ENCODE results near the gene FLRT2.

DNA sequence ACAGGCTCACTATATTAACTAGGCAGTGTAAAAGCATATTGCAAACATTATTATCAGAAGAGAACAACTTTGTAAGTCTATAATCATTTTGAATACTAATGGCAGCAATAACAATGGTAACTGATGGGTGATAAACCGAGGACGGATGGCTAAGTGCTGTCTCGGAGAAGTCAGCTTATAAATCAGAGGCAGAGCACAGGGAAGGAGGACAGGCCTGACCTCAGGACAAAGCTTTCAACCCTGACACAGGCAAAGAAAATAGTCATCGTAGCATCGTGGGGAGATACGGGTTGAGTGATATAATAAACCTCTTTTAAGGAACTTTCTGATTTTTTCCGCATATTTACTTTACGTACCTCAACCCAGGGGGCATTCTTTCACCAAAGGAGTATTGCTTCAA lies 48.4 kb downstream of the FLRT2 start:
- TF ChIP-seq CTCF (IDR thresholded peaks at IDR 0.05): no peak
- TF ChIP-seq POLR2A (IDR thresholded peaks at IDR 0.05): no peak

Measured in adrenal gland (tissue), 5 donors.